KOPT-K1 (cell line): ENCODE results near the gene MAVS.

ENCODE experiments used
- H3K27ac ChIP-seq: fragments of 200-600 bp; sonication (generic); 2 replicates; pipeline ENCODE4 v1.5.1; 2016; ENCODE audit warnings: antibody characterized with exemption, mild to moderate bottlenecking, low read depth, low read length; ENCODE audit not compliant: poor library complexity, severe bottlenecking
- H3K36me3 ChIP-seq: fragments of 200-600 bp; sonication (generic); 2 replicates; pipeline ENCODE4 v1.5.1; 2017; ENCODE audit warnings: antibody characterized with exemption, mild to moderate bottlenecking, low read length, moderate library complexity; ENCODE audit not compliant: insufficient read depth
- H3K9me3 ChIP-seq: fragments of 200-600 bp; sonication (generic); 2 replicates; pipeline ENCODE4 v1.5.1; 2017; ENCODE audit warnings: antibody characterized with exemption, low read length, mild to moderate bottlenecking; ENCODE audit not compliant: insufficient read depth, poor library complexity, severe bottlenecking

Gene MAVS

GRCh38 chr20:3811467-3812258 lies 35.0 kb upstream of the MAVS start:
- Histone ChIP-seq H3K9me3 (no peaks in the 10 kb centered on the region), H3K27ac (peak overlapping the region; percentile 96), H3K36me3 (peaks cover 2% of the 10 kb centered on the region)

GRCh38 chr20:3812259-3812681 lies 34.4 kb upstream of the MAVS start:
- H3K9me3 ChIP-seq, result no peaks in the 10 kb centered on the region
- H3K27ac ChIP-seq, result peak overlapping the region; percentile 96
- H3K36me3 ChIP-seq, result no peaks in the 10 kb centered on the region

- H3K36me3 ChIP-seq, result no peaks in the 10 kb centered on the region
- peak overlapping the region; percentile 96 for H3K27ac ChIP-seq
- no peaks in the 10 kb centered on the region for H3K9me3 ChIP-seq
Measured at GRCh38 chr20:3812975-3813847, 33.4 kb upstream of the MAVS start.

GRCh38 chr20:3813848-3814581 lies 32.6 kb upstream of the MAVS start:
- H3K36me3 ChIP-seq, result no peaks in the 10 kb centered on the region
- no peaks in the 10 kb centered on the region for H3K9me3 ChIP-seq
- peak overlapping the region; percentile 96 for H3K27ac ChIP-seq

- Histone ChIP-seq H3K36me3 (no peaks in the 10 kb centered on the region), H3K27ac (peak overlapping the region; percentile 96), H3K9me3 (no peaks in the 10 kb centered on the region)
Measured at GRCh38 chr20:3814928-3815495, 31.6 kb upstream of the MAVS start.

GRCh38 chr20:3815703-3816315 lies 30.8 kb upstream of the MAVS start:
- Histone ChIP-seq H3K9me3 (no peaks in the 10 kb centered on the region), H3K27ac (peak overlapping the region; percentile 96), H3K36me3 (no peaks in the 10 kb centered on the region)

- peak overlapping the region; percentile 96 for H3K27ac ChIP-seq
- H3K9me3 ChIP-seq, result no peaks in the 10 kb centered on the region
- H3K36me3 ChIP-seq, result peaks cover 17% of the 10 kb centered on the region
Measured at GRCh38 chr20:3818155-3819151, 28.2 kb upstream of the MAVS start.

- Histone ChIP-seq H3K36me3 (peaks cover 28% of the 10 kb centered on the region), H3K9me3 (no peaks in the 10 kb centered on the region), H3K27ac (peak overlapping the region; percentile 96)
Measured at GRCh38 chr20:3819411-3820047, 27.1 kb upstream of the MAVS start.

- H3K36me3 ChIP-seq, result peaks cover 35% of the 10 kb centered on the region
- H3K9me3 ChIP-seq, result no peaks in the 10 kb centered on the region
- peak within 1 kb of the TSS; percentile 96 for H3K27ac ChIP-seq
Measured at GRCh38 chr20:3820048-3820900, 26.4 kb upstream of the MAVS start, which contains the start of gene AP5S1. TSS of gene AP5S1 (plus strand) at chr20:3820547. CDS start at chr20:3822118, 1,571 bp downstream.

GRCh38 chr20:3820901-3821727 lies 25.5 kb upstream of the MAVS start:
- Histone ChIP-seq H3K27ac (peak overlapping the region; percentile 96), H3K9me3 (no peaks in the 10 kb centered on the region), H3K36me3 (peaks cover 43% of the 10 kb centered on the region)

- no peak overlapping the region for H3K27ac ChIP-seq
- peaks cover 52% of the 10 kb centered on the region for H3K36me3 ChIP-seq
- no peaks in the 10 kb centered on the region for H3K9me3 ChIP-seq
Measured at GRCh38 chr20:3821996-3822395, 24.6 kb upstream of the MAVS start.

- peaks cover 70% of the 10 kb centered on the region for H3K36me3 ChIP-seq
- H3K27ac ChIP-seq, result no peak overlapping the region
- H3K9me3 ChIP-seq, result no peaks in the 10 kb centered on the region
Measured at GRCh38 chr20:3823881-3824280, 22.8 kb upstream of the MAVS start.
